OCI-LY1 (cell line): ENCODE data around the gene TECPR2.

ENCODE experiments used
- EZH2 ChIP-seq: fragments of 200-600 bp; sonication (generic), shearing (Covaris generic); IDR thresholded peaks from 2 replicates; pipeline ENCODE4 v1.8.0; 2017; ENCODE audit warnings: borderline replicate concordance, mixed run types, mild to moderate bottlenecking, antibody characterized with exemption, low read length, moderate library complexity, mixed read lengths
- TF ChIP-seq, protein P1 (sequence below): fragments of 200-600 bp; sonication (generic), shearing (Covaris generic); IDR thresholded peaks from 2 replicates; pipeline ENCODE4 v1.5.1; 2017; ENCODE audit warnings: mild to moderate bottlenecking, antibody characterized with exemption, low read length, moderate library complexity, mixed read lengths

DNA sequence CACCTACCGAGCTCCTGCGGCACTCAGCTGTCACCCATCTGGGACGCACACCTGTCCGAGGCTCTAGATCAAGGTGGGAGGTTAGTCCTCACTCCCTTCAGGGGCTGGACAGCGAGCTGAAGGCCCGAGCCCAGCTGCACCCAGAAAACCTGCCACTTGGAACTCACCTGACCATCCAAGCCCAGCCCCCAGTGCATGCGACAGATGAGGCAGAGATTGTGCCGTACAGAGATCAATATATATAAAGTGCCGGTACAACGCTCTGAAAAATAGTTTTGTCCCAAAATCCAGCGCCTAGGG is 143.8 kb downstream of the TECPR2 start:
- TF ChIP-seq EZH2, result no peak
- TF ChIP-seq, protein P1, sequence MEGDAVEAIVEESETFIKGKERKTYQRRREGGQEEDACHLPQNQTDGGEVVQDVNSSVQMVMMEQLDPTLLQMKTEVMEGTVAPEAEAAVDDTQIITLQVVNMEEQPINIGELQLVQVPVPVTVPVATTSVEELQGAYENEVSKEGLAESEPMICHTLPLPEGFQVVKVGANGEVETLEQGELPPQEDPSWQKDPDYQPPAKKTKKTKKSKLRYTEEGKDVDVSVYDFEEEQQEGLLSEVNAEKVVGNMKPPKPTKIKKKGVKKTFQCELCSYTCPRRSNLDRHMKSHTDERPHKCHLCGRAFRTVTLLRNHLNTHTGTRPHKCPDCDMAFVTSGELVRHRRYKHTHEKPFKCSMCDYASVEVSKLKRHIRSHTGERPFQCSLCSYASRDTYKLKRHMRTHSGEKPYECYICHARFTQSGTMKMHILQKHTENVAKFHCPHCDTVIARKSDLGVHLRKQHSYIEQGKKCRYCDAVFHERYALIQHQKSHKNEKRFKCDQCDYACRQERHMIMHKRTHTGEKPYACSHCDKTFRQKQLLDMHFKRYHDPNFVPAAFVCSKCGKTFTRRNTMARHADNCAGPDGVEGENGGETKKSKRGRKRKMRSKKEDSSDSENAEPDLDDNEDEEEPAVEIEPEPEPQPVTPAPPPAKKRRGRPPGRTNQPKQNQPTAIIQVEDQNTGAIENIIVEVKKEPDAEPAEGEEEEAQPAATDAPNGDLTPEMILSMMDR, result no peak
